GM12892 (cell line): Measurements from ENCODE around the gene CNIH3.

Experiments used
- POLR2A ChIP-seq: IDR thresholded peaks from 2 replicates; pipeline ENCODE4 v1.6.1; 2011; ENCODE audit warnings: low read depth, low read length, control low read depth
- POLR2AphosphoS5 ChIP-seq: IDR thresholded peaks from 2 replicates; pipeline ENCODE4 v1.6.1; 2011; ENCODE audit warnings: low read depth, low read length, control low read depth
- TAF1 ChIP-seq: IDR thresholded peaks from 2 replicates; pipeline ENCODE4 v1.6.1; 2011; ENCODE audit warnings: low read depth, mild to moderate bottlenecking, control low read depth, low read length, borderline replicate concordance

DNA sequence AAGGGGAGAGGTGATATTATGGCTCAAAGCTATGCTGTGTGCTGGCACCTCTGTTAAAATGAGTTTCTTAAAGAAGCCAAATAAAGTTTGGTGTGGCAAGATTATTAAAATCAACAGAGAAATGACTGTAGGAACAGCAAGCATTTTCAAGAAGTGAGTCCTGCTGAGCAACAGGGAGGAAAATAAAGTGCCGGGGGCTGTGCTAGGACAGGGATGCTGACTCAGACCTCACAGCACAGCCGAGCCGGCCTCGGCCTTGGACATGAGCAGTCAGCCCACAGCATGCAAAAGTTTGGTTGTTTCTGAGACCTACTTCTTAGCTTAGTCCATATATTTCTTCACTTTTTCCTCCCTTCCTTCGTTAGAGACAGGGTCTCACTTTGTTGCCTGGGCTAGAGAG is 19.2 kb downstream of the CNIH3 start:
- TF ChIP-seq TAF1 (no peak), POLR2A (no peak), POLR2AphosphoS5 (no peak)
